ENCODE data around the gene ARHGAP44. TPM values are rescaled to one million over a fixed set of nuclear protein-coding genes. Genes with fewer than 3 reads are reported as not detected.

ARHGAP44 gene
- total and polyA plus RNA-seq, 9 of the 15 experiments (the other 6 are each of a cell fraction or from before 2014, with no cell fraction given): 0.01 to 0.68 (median 0.07) TPM; not detected in 1

DNA sequence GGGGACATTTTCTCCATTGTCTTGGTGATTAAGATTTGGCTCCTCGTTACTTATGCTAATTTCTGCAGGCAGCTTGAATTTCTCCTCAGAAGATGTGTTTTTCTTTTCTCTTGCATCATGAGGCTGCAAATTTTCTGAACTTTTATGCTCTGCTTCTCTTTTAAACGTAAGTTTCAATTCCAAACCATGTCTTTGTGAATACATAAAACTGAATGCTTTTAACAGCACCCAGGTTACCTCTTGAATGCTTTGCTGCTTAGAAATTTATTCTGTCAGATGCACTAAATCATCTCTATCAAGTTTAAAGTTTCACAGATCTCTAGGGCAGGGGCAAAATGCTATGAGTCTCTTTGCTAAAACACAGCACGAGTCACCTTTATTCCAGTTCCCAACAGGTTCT, 19.4 kb downstream of the ARHGAP44 start:
- H3K9ac ChIP-seq (ENCODE audit: insufficient read depth in 1 of 2, low read depth in 2 of 2, low read length in 2 of 2): no peak overlapping the region

DNA sequence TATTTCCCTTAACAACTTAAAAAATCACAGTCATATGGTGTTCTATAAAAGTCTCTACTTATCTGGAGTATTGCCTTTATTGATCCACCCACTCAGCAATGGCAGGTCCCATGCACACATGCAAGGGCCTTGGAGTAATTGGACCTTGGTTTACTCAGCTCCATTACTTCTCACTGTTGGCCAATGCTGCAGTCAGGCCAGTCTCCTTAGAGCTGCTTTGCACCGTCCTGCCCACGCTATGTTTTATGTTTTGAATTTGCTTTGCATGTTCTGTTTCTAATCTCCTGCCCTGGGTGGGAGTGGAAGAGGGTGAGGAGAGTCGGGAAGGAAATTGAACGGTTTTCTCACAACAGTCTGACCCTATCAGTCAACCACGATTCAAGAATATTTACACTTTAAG, 23.6 kb downstream of the ARHGAP44 start:
- BruUV-seq (replicated peaks): no TSS peak
- Histone ChIP-seq H3K9me1 (ENCODE audit: control insufficient read depth, insufficient read depth, low read length) (no peaks in the 10 kb centered on the region), H4K20me1 (replicated peaks; ENCODE audit: control insufficient read depth, insufficient read depth, low read length) (no peaks in the 10 kb centered on the region), H3K36me3 (ENCODE audit: control insufficient read depth, insufficient read depth, low read length) (no peaks in the 10 kb centered on the region), H3K4me1 (replicated peaks in 1 of 2; ENCODE audit: control insufficient read depth in 2 of 2, insufficient read depth in 2 of 2, low read length in 2 of 2) (no peaks in the 10 kb centered on the region; a peak in 1 of 5 replicates), H3K27me3 (ENCODE audit: control insufficient read depth in 2 of 2, insufficient read depth in 2 of 2, low read length in 2 of 2) (no peaks in the 10 kb centered on the region), H3K4me3 (no peak overlapping the region), H3K27ac (ENCODE audit: extremely low read depth, low read depth, low read length) (no peak overlapping the region), H2AFZ (ENCODE audit: low read depth, low read length) (no peak overlapping the region), H3K9ac (ENCODE audit: insufficient read depth in 1 of 2, low read depth in 2 of 2, low read length in 2 of 2) (no peak overlapping the region), H3K9me3 (replicated peaks; ENCODE audit: control insufficient read depth, insufficient read depth, low read depth, low read length) (no peaks in the 10 kb centered on the region), H3K4me2 (ENCODE audit: insufficient read depth, low read length) (no peak overlapping the region), H3K79me2 (ENCODE audit: control insufficient read depth, insufficient read depth, low read length) (no peaks in the 10 kb centered on the region)
- WGBS (ENCODE audit: insufficient coverage, low coverage, missing lambda C conversion rate): 0% methylated on average over 3 of the region's 5 CpGs
- CTCF ChIA-PET (ENCODE audit: low intra/inter-chr PET ratio): no interaction called here
- DNase-seq (ENCODE audit: extremely low read depth in 1 of 4, low spot score in 3 of 4) (no peak), FAIRE-seq (no peak), ATAC-seq (no peak)
- in situ Hi-C loops (cut with MboI): no loop called here
- no peak for TF ChIP-seq RB1 (IDR thresholded peaks at IDR 0.05; ENCODE audit: low read depth)
- POLR2A ChIA-PET: no interaction called here
- intact Hi-C loops (cut with micrococcal nuclease): no loop called here

More for the DNA sequence above, 19.4 kb downstream of the ARHGAP44 start:
- Histone ChIP-seq H3K27me3 (ENCODE audit: control insufficient read depth in 2 of 2, insufficient read depth in 2 of 2, low read length in 2 of 2) (no peaks in the 10 kb centered on the region), H3K27ac (ENCODE audit: extremely low read depth, low read depth, low read length) (no peak overlapping the region), H3K9me1 (ENCODE audit: control insufficient read depth, insufficient read depth, low read length) (no peaks in the 10 kb centered on the region), H4K20me1 (replicated peaks; ENCODE audit: control insufficient read depth, insufficient read depth, low read length) (no peaks in the 10 kb centered on the region), H3K4me3 (no peak overlapping the region), H2AFZ (ENCODE audit: low read depth, low read length) (no peak overlapping the region), H3K4me2 (ENCODE audit: insufficient read depth, low read length) (no peak overlapping the region), H3K79me2 (ENCODE audit: control insufficient read depth, insufficient read depth, low read length) (no peaks in the 10 kb centered on the region), H3K4me1 (replicated peaks in 1 of 2; ENCODE audit: control insufficient read depth in 2 of 2, insufficient read depth in 2 of 2, low read length in 2 of 2) (no peaks in the 10 kb centered on the region), H3K36me3 (ENCODE audit: control insufficient read depth, insufficient read depth, low read length) (no peaks in the 10 kb centered on the region), H3K9me3 (replicated peaks; ENCODE audit: control insufficient read depth, insufficient read depth, low read depth, low read length) (no peaks in the 10 kb centered on the region)
- intact Hi-C loops (cut with micrococcal nuclease) (no loop called here), in situ Hi-C loops (cut with MboI) (no loop called here)
- ATAC-seq: no peak
- no peak for FAIRE-seq
- POLR2A ChIA-PET: no interaction called here
- no TSS peak for BruUV-seq (replicated peaks)
- DNase-seq (ENCODE audit: extremely low read depth in 1 of 4, low spot score in 3 of 4): no peak
- 4% methylated on average over 3 of the region's 3 CpGs for WGBS (ENCODE audit: insufficient coverage, low coverage, missing lambda C conversion rate)
- TF ChIP-seq ZNF707 (CRISPR knock-in tag; conservative IDR thresholded peaks at IDR 0.05): no peak
- no peak for TF ChIP-seq ZNF584 (CRISPR knock-in tag; IDR thresholded peaks at IDR 0.05; ENCODE audit: low read depth)
- no peak for TF ChIP-seq KLF10 (CRISPR knock-in tag; IDR thresholded peaks at IDR 0.05)
- TF ChIP-seq SUPT5H (IDR thresholded peaks at IDR 0.05): no peak
- CTCF ChIA-PET (ENCODE audit: low intra/inter-chr PET ratio): no interaction called here

Measured in K562 (cell line).